HepG2 (cell line): ENCODE data around the gene EXTL2. TPM values are rescaled to one million over a fixed set of nuclear protein-coding genes. Genes with fewer than 3 reads are reported as not detected.
"Not testable (repeated sequence)": the region's sequence is repeated elsewhere in the genome, so short reads cannot be mapped to it uniquely, and the experiment has no call there.

Experiments used
- ATAC-seq: fragments of 200-7000 bp; cut with Tn5 transposase; 3 replicates; pipeline ENCODE4 v1.9.1; 2020; ENCODE audit warnings: mild to moderate bottlenecking, moderate library complexity
- BruUV-seq: library from RNA; stranded (reverse); fragments of 400-500 nt; replicated peaks from 2 replicates; lab custom pipeline; 2021; lab: Mats Ljungman, UMichigan
- CTCF ChIA-PET: fragments of 300-600 bp; formaldehyde crosslinking; extraction: SDS; loops from one replicate; lab custom pipeline; 2021; ENCODE audit warnings: low total read pairs, inconsistent platforms, low intra/inter-chr PET ratio; lab: Yijun Ruan, JAX
- POLR2A ChIA-PET: fragments of 350-600 bp; sonication (Branson Sonifier 250); formaldehyde crosslinking; loops from one replicate; lab custom pipeline; 2020; ENCODE audit warnings: antibody characterized with exemption, inconsistent platforms; lab: Yijun Ruan, JAX
- DNase-seq: peaks from one replicate; pipeline ENCODE4 v3.0.0-alpha.2; 2015; ENCODE audit warnings: low spot score
- FAIRE-seq: peaks from 3 replicates; lab custom pipeline; 2011; peaks lifted over from hg19 to GRCh38; lab: Jason Lieb, UNC
- H2AFZ ChIP-seq: one replicate; pipeline ENCODE4 v1.6.1; 2011; ENCODE audit warnings: low read length, inconsistent platforms
- H3K27ac ChIP-seq: fragments of 300-600 bp; 3 replicates; pipeline ENCODE4 v1.8.0; 2011; ENCODE audit warnings: mixed run types, mild to moderate bottlenecking, mixed read lengths, low read length, inconsistent platforms; ENCODE audit not compliant: insufficient read depth; ENCODE audit errors: extremely low read length
- H3K27me3 ChIP-seq, 2 experiments: fragments of 200-600 bp in 1 of 2; 2 replicates in 1 of 2; 3 replicates in 1 of 2; pipeline versions ENCODE4 v1.6.0 to v1.8.0; 2011; ENCODE audit warnings: low read length in 2 of 2, mild to moderate bottlenecking in 2 of 2, moderate library complexity in 2 of 2, inconsistent platforms in 1 of 2; ENCODE audit not compliant: insufficient read depth in 2 of 2, control insufficient read depth in 1 of 2
- H3K36me3 ChIP-seq, 2 experiments: fragments of 200-600 bp in 1 of 2; replicated peaks in 1 of 2; 2 replicates in 1 of 2; 3 replicates in 1 of 2; pipeline versions ENCODE4 v1.5.1 to v1.8.0; 2011; ENCODE audit warnings: low read length in 2 of 2, inconsistent platforms in 1 of 2; ENCODE audit not compliant: insufficient read depth in 2 of 2, control insufficient read depth in 1 of 2
- H3K4me1 ChIP-seq: 2 replicates; pipeline ENCODE4 v1.5.1; 2012; ENCODE audit warnings: low read length, inconsistent platforms; ENCODE audit not compliant: insufficient read depth
- H3K4me2 ChIP-seq: 2 replicates; pipeline ENCODE4 v1.6.0; 2011; ENCODE audit warnings: low read depth, low read length, inconsistent platforms
- H3K4me3 ChIP-seq, 3 experiments: fragments of 200-600 bp in 1 of 3; sonication (generic), shearing (Covaris generic) in 1 of 3; replicated peaks in 1 of 3; 2 replicates each; pipeline ENCODE4 v1.5.1; 2011 to 2016; ENCODE audit warnings: low read length in 3 of 3, inconsistent platforms in 2 of 3, low read depth in 2 of 3, mild to moderate bottlenecking in 2 of 3, control low read depth in 1 of 3, mixed read lengths in 1 of 3; ENCODE audit not compliant: insufficient read depth in 1 of 3
- H3K79me2 ChIP-seq: one replicate; pipeline ENCODE4 v1.6.1; 2011; ENCODE audit warnings: low read length, inconsistent platforms; ENCODE audit not compliant: insufficient read depth
- H3K9ac ChIP-seq: 2 replicates; pipeline ENCODE4 v1.6.0; 2011; ENCODE audit warnings: mild to moderate bottlenecking, low read depth, low read length, inconsistent platforms; ENCODE audit not compliant: insufficient read depth
- H3K9me3 ChIP-seq: 2 replicates; pipeline ENCODE4 v1.5.1; 2012; ENCODE audit warnings: mild to moderate bottlenecking, low read length
- H4K20me1 ChIP-seq: 2 replicates; pipeline ENCODE4 v1.6.0; 2011; ENCODE audit warnings: inconsistent platforms, mild to moderate bottlenecking, low read length, moderate library complexity; ENCODE audit not compliant: insufficient read depth
- CREB1 ChIP-seq, 2 experiments: fragments of 450-650 bp in 1 of 2; IDR thresholded peaks; 2 replicates each; pipeline ENCODE4 v1.6.1; 2016 to 2017; ENCODE audit warnings: control low read depth in 1 of 2, mild to moderate bottlenecking in 1 of 2, missing compliant biosample characterization in 1 of 2, missing genetic modification characterization in 1 of 2
- IKZF4 ChIP-seq: sonication (generic); formaldehyde crosslinking; IDR thresholded peaks from 2 replicates; pipeline ENCODE4 v1.5.1; 2020; ENCODE audit warnings: borderline replicate concordance, mild to moderate bottlenecking, low read depth, missing genetic modification reagents; ENCODE audit errors: not compliant biosample characterization
- WGBS: methylation state at CpG from one replicate; pipeline ENCODE4 v1.1.6; 2017; ENCODE audit warnings: low lambda C conversion rate; 5-methylcytosine and 5-hydroxymethylcytosine counted together
- in situ Hi-C: cut with HindIII; loops from 2 replicates; pipeline ENCODE4 v1.10.0; 2017; ENCODE audit warnings: low pct_unique_long_range_greater_than_20kb; ENCODE audit not compliant: extremely low pct_ligation_motif_present
- intact Hi-C: fragments of 100-400 bp; cut with micrococcal nuclease; formaldehyde crosslinking; loops from one replicate; pipeline ENCODE4 v1.10.0; 2022; ENCODE audit not compliant: unreplicated experiment
- polyA plus RNA-seq, 8 experiments: library from polyadenylated mRNA; depleted of rRNA in 3 of 8; stranded (reverse) in 7 of 8; unstranded in 1 of 8; fragments of >200 nt; fragmentation: Illumina TruSeq in 4 of 8; extraction: Trizol in 4 of 8; gene quantifications; 2 replicates each; pipeline versions ENCODE4 v1.2.1 to v1.2.3, GENCODE V29; 2011 to 2016; ENCODE audit warnings: low read depth in 4 of 8, missing spikeins in 1 of 8, mixed read lengths in 1 of 8; ENCODE audit not compliant: insufficient read depth in 1 of 8
- total RNA-seq, 5 experiments: library from RNA; depleted of rRNA; stranded (reverse); fragments of >200 nt; fragmentation: Illumina TruSeq; extraction: Trizol; gene quantifications; 2 replicates each; pipeline ENCODE4 v1.2.3, GENCODE V29; 2016; ENCODE audit warnings: low read depth in 1 of 5
- TF ChIP-seq, protein P1 (sequence below): sonication (generic); formaldehyde crosslinking; IDR thresholded peaks from 2 replicates; pipeline ENCODE4 v1.4.0; 2020; ENCODE audit warnings: missing genetic modification reagents

EXTL2 gene
- total and polyA plus RNA-seq, 2 of the 13 experiments (the other 11 are each of a cell fraction or from before 2014, with no cell fraction given): 22.0 to 23.5 TPM

DNA sequence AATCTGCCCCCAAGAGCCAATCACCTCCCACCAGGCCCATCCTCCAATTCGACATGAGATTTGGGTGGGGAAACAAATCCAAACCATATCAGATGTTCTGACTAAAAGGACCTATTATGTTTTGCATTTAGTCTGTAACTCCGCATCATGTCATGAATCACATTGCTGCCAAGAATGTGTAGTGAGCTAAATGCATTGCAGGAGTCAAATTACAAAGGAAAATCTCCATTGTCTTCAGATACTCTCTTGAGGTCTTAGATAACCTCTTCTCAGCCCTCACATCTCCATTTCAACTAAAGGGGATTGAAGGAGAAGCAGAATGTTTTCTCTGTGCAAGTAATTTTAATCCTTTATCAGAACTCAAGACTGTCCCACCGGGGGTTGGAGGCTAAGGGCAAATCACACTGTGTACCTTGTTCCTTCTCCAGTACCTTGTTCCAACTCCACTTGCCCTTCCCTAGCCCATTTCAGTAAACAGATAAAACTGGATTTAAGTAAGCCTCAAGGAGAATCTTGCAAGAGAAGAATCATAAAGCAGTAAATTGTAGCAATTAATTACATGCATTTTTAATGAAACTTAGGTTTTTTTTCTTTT lies 34.1 kb downstream of the EXTL2 start (continued):
- TF ChIP-seq, protein P1, sequence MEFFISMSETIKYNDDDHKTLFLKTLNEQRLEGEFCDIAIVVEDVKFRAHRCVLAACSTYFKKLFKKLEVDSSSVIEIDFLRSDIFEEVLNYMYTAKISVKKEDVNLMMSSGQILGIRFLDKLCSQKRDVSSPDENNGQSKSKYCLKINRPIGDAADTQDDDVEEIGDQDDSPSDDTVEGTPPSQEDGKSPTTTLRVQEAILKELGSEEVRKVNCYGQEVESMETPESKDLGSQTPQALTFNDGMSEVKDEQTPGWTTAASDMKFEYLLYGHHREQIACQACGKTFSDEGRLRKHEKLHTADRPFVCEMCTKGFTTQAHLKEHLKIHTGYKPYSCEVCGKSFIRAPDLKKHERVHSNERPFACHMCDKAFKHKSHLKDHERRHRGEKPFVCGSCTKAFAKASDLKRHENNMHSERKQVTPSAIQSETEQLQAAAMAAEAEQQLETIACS: no peak
- TF ChIP-seq, all 625 proteins: peak for 0

GRCh38 chr1:100855116-100855515 lies 39.5 kb downstream of the EXTL2 start:
- in situ Hi-C loops: loop anchor here (25.0 kb wide), 1 partner anchor 1043 kb away; no protein-coding TSS in a partner anchor
- H3K79me2 ChIP-seq, DNase-seq, H4K20me1 ChIP-seq, H2AFZ ChIP-seq, H3K27ac ChIP-seq, BruUV-seq, H3K36me3 ChIP-seq, H3K4me3 ChIP-seq, ATAC-seq, CTCF ChIA-PET, POLR2A ChIA-PET, H3K9ac ChIP-seq, intact Hi-C loops, H3K4me1 ChIP-seq, H3K9me3 ChIP-seq, H3K27me3 ChIP-seq, FAIRE-seq, H3K4me2 ChIP-seq: not testable (repeated sequence)

DNA sequence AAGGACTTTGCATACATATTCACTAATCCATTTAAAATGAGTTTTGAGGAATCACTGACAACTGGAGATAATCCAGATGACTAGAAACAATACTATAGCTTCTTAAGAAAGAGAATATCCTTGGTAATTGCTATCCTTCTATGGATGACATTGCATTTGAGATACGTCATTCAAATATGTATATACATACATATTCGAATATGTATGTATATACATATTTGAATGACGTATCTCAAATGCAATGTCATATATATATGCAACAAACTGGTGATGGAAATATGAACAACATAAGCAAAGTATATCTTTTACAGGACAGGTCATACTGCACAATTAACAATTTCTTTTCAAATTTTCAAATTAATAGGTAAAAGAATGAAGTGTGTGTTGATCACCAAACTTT lies 41.7 kb downstream of the EXTL2 start:
- CTCF ChIA-PET: no interaction called here
- no peak overlapping the region for H3K4me2 ChIP-seq
- H3K79me2 ChIP-seq: no peaks in the 10 kb centered on the region
- H3K9me3 ChIP-seq: no peaks in the 10 kb centered on the region
- H3K36me3 ChIP-seq: no peaks in the 10 kb centered on the region
- WGBS: 16% methylated on average over 3 of the region's 3 CpGs
- no peaks in the 10 kb centered on the region for H4K20me1 ChIP-seq
- H3K9ac ChIP-seq: no peak overlapping the region
- no peak overlapping the region for H3K4me3 ChIP-seq
- BruUV-seq: no TSS peak
- FAIRE-seq: no peak
- in situ Hi-C loops: loop anchor here (25.0 kb wide), 1 partner anchor 1041 kb away; no protein-coding TSS in a partner anchor
- H2AFZ ChIP-seq: no peak overlapping the region
- H3K27ac ChIP-seq: no peak overlapping the region
- ATAC-seq: no peak
- no peaks in the 10 kb centered on the region for H3K27me3 ChIP-seq
- no peaks in the 10 kb centered on the region for H3K4me1 ChIP-seq
- no peak for DNase-seq
- intact Hi-C loops: no loop called here
- POLR2A ChIA-PET: no interaction called here
- no peak for TF ChIP-seq IKZF4 (CRISPR knock-in tag)
- peak; percentile 55; the same call in 1 of the 2 replicates for TF ChIP-seq CREB1 (IDR thresholded peaks at IDR 0.05)
- TF ChIP-seq CREB1 (CRISPR knock-in tag; IDR thresholded peaks at IDR 0.05): no peak
- TF ChIP-seq, all 625 proteins: peak for 1
